HepG2 (cell line): ENCODE measurements around the gene GINS3. TPM values are rescaled to one million over a fixed set of nuclear protein-coding genes. Genes with fewer than 3 reads are reported as not detected.

Source experiments
- ATAC-seq: fragments of 200-7000 bp; cut with Tn5 transposase; 3 replicates; pipeline ENCODE4 v1.9.1; 2020; ENCODE audit warnings: mild to moderate bottlenecking, moderate library complexity
- BruUV-seq: library from RNA; stranded (reverse); fragments of 400-500 nt; replicated peaks from 2 replicates; lab custom pipeline; 2021; lab: Mats Ljungman, UMichigan
- CTCF ChIA-PET: fragments of 300-600 bp; formaldehyde crosslinking; extraction: SDS; loops from one replicate; lab custom pipeline; 2021; ENCODE audit warnings: low total read pairs, inconsistent platforms, low intra/inter-chr PET ratio; lab: Yijun Ruan, JAX
- POLR2A ChIA-PET: fragments of 350-600 bp; sonication (Branson Sonifier 250); formaldehyde crosslinking; loops from one replicate; lab custom pipeline; 2020; ENCODE audit warnings: antibody characterized with exemption, inconsistent platforms; lab: Yijun Ruan, JAX
- DNase-seq: peaks from one replicate; pipeline ENCODE4 v3.0.0-alpha.2; 2015; ENCODE audit warnings: low spot score
- FAIRE-seq: peaks from 3 replicates; lab custom pipeline; 2011; peaks lifted over from hg19 to GRCh38; lab: Jason Lieb, UNC
- H2AFZ ChIP-seq: one replicate; pipeline ENCODE4 v1.6.1; 2011; ENCODE audit warnings: low read length, inconsistent platforms
- H3K27ac ChIP-seq: fragments of 300-600 bp; 3 replicates; pipeline ENCODE4 v1.8.0; 2011; ENCODE audit warnings: mixed run types, mild to moderate bottlenecking, mixed read lengths, low read length, inconsistent platforms; ENCODE audit not compliant: insufficient read depth; ENCODE audit errors: extremely low read length
- H3K27me3 ChIP-seq, 2 experiments: fragments of 200-600 bp in 1 of 2; 2 replicates in 1 of 2; 3 replicates in 1 of 2; pipeline versions ENCODE4 v1.6.0 to v1.8.0; 2011; ENCODE audit warnings: low read length in 2 of 2, mild to moderate bottlenecking in 2 of 2, moderate library complexity in 2 of 2, inconsistent platforms in 1 of 2; ENCODE audit not compliant: insufficient read depth in 2 of 2, control insufficient read depth in 1 of 2
- H3K36me3 ChIP-seq, 2 experiments: fragments of 200-600 bp in 1 of 2; replicated peaks in 1 of 2; 2 replicates in 1 of 2; 3 replicates in 1 of 2; pipeline versions ENCODE4 v1.5.1 to v1.8.0; 2011; ENCODE audit warnings: low read length in 2 of 2, inconsistent platforms in 1 of 2; ENCODE audit not compliant: insufficient read depth in 2 of 2, control insufficient read depth in 1 of 2
- H3K4me1 ChIP-seq: 2 replicates; pipeline ENCODE4 v1.5.1; 2012; ENCODE audit warnings: low read length, inconsistent platforms; ENCODE audit not compliant: insufficient read depth
- H3K4me2 ChIP-seq: 2 replicates; pipeline ENCODE4 v1.6.0; 2011; ENCODE audit warnings: low read depth, low read length, inconsistent platforms
- H3K4me3 ChIP-seq, 3 experiments: fragments of 200-600 bp in 1 of 3; sonication (generic), shearing (Covaris generic) in 1 of 3; replicated peaks in 1 of 3; 2 replicates each; pipeline ENCODE4 v1.5.1; 2011 to 2016; ENCODE audit warnings: low read length in 3 of 3, inconsistent platforms in 2 of 3, low read depth in 2 of 3, mild to moderate bottlenecking in 2 of 3, control low read depth in 1 of 3, mixed read lengths in 1 of 3; ENCODE audit not compliant: insufficient read depth in 1 of 3
- H3K79me2 ChIP-seq: one replicate; pipeline ENCODE4 v1.6.1; 2011; ENCODE audit warnings: low read length, inconsistent platforms; ENCODE audit not compliant: insufficient read depth
- H3K9ac ChIP-seq: 2 replicates; pipeline ENCODE4 v1.6.0; 2011; ENCODE audit warnings: mild to moderate bottlenecking, low read depth, low read length, inconsistent platforms; ENCODE audit not compliant: insufficient read depth
- H3K9me3 ChIP-seq: 2 replicates; pipeline ENCODE4 v1.5.1; 2012; ENCODE audit warnings: mild to moderate bottlenecking, low read length
- H4K20me1 ChIP-seq: 2 replicates; pipeline ENCODE4 v1.6.0; 2011; ENCODE audit warnings: inconsistent platforms, mild to moderate bottlenecking, low read length, moderate library complexity; ENCODE audit not compliant: insufficient read depth
- MAFK ChIP-seq, 2 experiments: IDR thresholded peaks in 1 of 2; conservative IDR thresholded peaks in 1 of 2; 2 replicates each; pipeline ENCODE4 v1.6.1; 2011; ENCODE audit warnings: improper control_type of control experiment in 2 of 2, low read length in 2 of 2
- SMAD1 ChIP-seq: sonication (generic); formaldehyde crosslinking; IDR thresholded peaks from 2 replicates; pipeline ENCODE4 v1.4.0; 2020; ENCODE audit warnings: missing genetic modification reagents, low read depth, mild to moderate bottlenecking, borderline replicate concordance
- SOX13 ChIP-seq, 3 experiments: fragments of 450-650 bp in 1 of 3; sonication (generic) in 1 of 3; formaldehyde crosslinking in 1 of 3; IDR thresholded peaks in 2 of 3; conservative IDR thresholded peaks in 1 of 3; 2 replicates each; pipeline versions ENCODE4 v1.5.0 to v1.6.1; 2016 to 2020; ENCODE audit warnings: antibody characterized with exemption in 1 of 3, mild to moderate bottlenecking in 1 of 3, missing compliant biosample characterization in 1 of 3, missing genetic modification reagents in 1 of 3, moderate library complexity in 1 of 3
- TBP ChIP-seq: sonication (generic); formaldehyde crosslinking; IDR thresholded peaks from 2 replicates; pipeline ENCODE4 v1.5.0; 2020; ENCODE audit warnings: missing genetic modification reagents
- XRCC5 ChIP-seq: fragments of 200-400 bp; formaldehyde crosslinking; optimal IDR thresholded peaks from 2 replicates; pipeline ENCODE3; 2017; ENCODE audit warnings: mild to moderate bottlenecking, low read length
- YY1 ChIP-seq: IDR thresholded peaks from 2 replicates; pipeline ENCODE4 v1.6.1; 2011; ENCODE audit warnings: low read length, low read depth, moderate library complexity, mild to moderate bottlenecking; ENCODE audit not compliant: insufficient read depth, insufficient replicate concordance
- ZNF850 ChIP-seq: sonication (generic); formaldehyde crosslinking; conservative IDR thresholded peaks from 2 replicates; pipeline ENCODE4 v1.9.0; 2021; ENCODE audit warnings: mild to moderate bottlenecking, missing genetic modification reagents
- WGBS: methylation state at CpG from one replicate; pipeline ENCODE4 v1.1.6; 2017; ENCODE audit warnings: low lambda C conversion rate; 5-methylcytosine and 5-hydroxymethylcytosine counted together
- in situ Hi-C: cut with HindIII; loops from 2 replicates; pipeline ENCODE4 v1.10.0; 2017; ENCODE audit warnings: low pct_unique_long_range_greater_than_20kb; ENCODE audit not compliant: extremely low pct_ligation_motif_present
- intact Hi-C: fragments of 100-400 bp; cut with micrococcal nuclease; formaldehyde crosslinking; loops from one replicate; pipeline ENCODE4 v1.10.0; 2022; ENCODE audit not compliant: unreplicated experiment
- polyA plus RNA-seq, 8 experiments: library from polyadenylated mRNA; depleted of rRNA in 3 of 8; stranded (reverse) in 7 of 8; unstranded in 1 of 8; fragments of >200 nt; fragmentation: Illumina TruSeq in 4 of 8; extraction: Trizol in 4 of 8; gene quantifications; 2 replicates each; pipeline versions ENCODE4 v1.2.1 to v1.2.3, GENCODE V29; 2011 to 2016; ENCODE audit warnings: low read depth in 4 of 8, missing spikeins in 1 of 8, mixed read lengths in 1 of 8; ENCODE audit not compliant: insufficient read depth in 1 of 8
- total RNA-seq, 5 experiments: library from RNA; depleted of rRNA; stranded (reverse); fragments of >200 nt; fragmentation: Illumina TruSeq; extraction: Trizol; gene quantifications; 2 replicates each; pipeline ENCODE4 v1.2.3, GENCODE V29; 2016; ENCODE audit warnings: low read depth in 1 of 5
- TF ChIP-seq, protein P1 (sequence below): sonication (generic); formaldehyde crosslinking; IDR thresholded peaks from 2 replicates; pipeline ENCODE4 v1.5.0; 2020; ENCODE audit warnings: missing genetic modification reagents
- TF ChIP-seq, protein P2 (sequence below): sonication (generic); formaldehyde crosslinking; IDR thresholded peaks from 2 replicates; pipeline ENCODE4 v1.4.0; 2020; ENCODE audit warnings: mild to moderate bottlenecking, missing genetic modification reagents

GINS3 gene
- total and polyA plus RNA-seq, 2 of the 13 experiments (the other 11 are each of a cell fraction or from before 2014, with no cell fraction given) = 6.5 to 19.3 TPM

DNA sequence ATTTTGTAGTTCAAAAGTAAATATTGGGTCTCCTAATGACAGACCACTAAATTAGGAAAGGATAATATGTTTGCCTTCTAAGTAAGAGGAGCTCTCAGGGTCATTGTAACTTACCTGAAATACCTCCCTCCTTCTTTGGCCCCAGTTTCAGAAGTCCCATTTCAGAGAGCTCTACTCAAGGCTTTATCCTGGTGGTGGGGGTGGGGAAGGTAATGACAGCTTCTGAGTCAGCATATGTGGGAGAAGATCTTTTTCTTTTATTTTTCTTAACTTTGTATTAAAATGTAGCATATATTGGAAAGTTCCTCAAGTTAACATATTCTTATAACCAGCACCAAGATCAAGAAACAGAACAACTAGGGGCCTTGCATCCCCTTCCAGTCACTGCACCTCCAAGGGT lies 16.9 kb upstream of the GINS3 start (continued):
- TF ChIP-seq MAFK (conservative IDR thresholded peaks at IDR 0.05 in 1 of 2, IDR thresholded peaks at IDR 0.05 in 1 of 2; ENCODE audit: low read length in 2 of 2) (0 out of 4 replicates have a peak, but pooled peaks of 1 of the 2 experiments have one; percentile 4), ZNF850 (CRISPR knock-in tag) (no peak)
- TF ChIP-seq, all 625 proteins: peak for 1

DNA sequence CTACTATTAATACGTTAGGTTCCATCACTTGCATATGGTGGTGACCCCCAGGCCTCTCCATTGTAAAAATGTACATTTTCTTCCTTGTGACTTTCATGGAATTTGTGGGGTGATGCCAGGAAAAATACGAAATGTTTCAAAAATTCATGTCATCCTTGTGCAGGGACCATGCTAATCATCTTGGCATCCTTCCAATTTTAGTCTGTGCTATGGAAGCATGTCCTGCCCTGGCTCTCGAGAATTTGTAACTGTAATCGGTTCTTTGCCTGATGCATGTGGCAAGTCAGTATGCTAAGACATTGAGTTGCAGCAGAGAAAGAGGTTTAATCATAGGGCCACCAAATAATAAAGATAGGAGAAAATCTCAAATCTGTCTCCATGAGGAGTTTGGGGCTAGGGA lies 14.3 kb upstream of the GINS3 start:
- TF ChIP-seq SOX13 (IDR thresholded peaks at IDR 0.05) (no peak), SOX13 (CRISPR knock-in tag; conservative IDR thresholded peaks at IDR 0.05 in 1 of 2, IDR thresholded peaks at IDR 0.05 in 1 of 2) (no peak)
- Histone ChIP-seq H4K20me1 (no peaks in the 10 kb centered on the region), H3K79me2 (no peaks in the 10 kb centered on the region), H3K4me3 (no peak overlapping the region), H3K36me3 (no peaks in the 10 kb centered on the region), H3K27me3 (peaks cover 0 to 4% of the 10 kb centered on the region in 2 experiments; a peak in 2 of 5 replicates), H3K9me3 (no peaks in the 10 kb centered on the region), H3K4me2 (no peak overlapping the region), H3K9ac (no peak overlapping the region), H3K27ac (no peak overlapping the region), H3K4me1 (no peaks in the 10 kb centered on the region), H2AFZ (no peak overlapping the region)
- CTCF ChIA-PET = no interaction called here
- ATAC-seq (no peak), FAIRE-seq (no peak), DNase-seq (no peak)
- no TSS peak for BruUV-seq
- intact Hi-C loops (no loop called here), in situ Hi-C loops (no loop called here)
- WGBS = 5% methylated on average over 4 of the region's 4 CpGs
- POLR2A ChIA-PET = no interaction called here

DNA sequence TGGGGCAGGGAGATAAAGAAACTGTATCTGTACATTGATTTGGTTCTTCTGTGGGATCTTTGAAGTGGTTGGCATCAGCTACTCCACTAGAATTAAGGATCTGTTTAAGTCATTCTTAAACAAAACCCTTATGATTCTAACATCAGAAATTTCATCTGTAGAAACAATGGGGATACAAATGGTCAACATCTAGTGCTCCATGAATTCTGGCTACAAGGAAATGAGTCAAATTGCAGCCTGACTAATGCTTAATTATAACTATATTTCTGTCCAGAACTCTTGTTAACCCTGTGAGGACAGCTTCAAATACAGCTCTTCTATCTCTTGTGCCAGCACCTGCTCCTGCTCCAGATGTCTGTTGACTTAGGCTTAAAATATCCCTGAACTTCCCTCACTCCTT lies 13.9 kb upstream of the GINS3 start:
- ATAC-seq (no peak), DNase-seq (no peak), FAIRE-seq (no peak)
- H3K79me2 ChIP-seq = no peaks in the 10 kb centered on the region
- no peak overlapping the region for H3K27ac ChIP-seq
- no peaks in the 10 kb centered on the region for H4K20me1 ChIP-seq
- ChIA-PET CTCF (no interaction called here), POLR2A (no interaction called here)
- no peak overlapping the region for H2AFZ ChIP-seq
- no peak overlapping the region for H3K4me2 ChIP-seq
- peaks cover 0 to 4% of the 10 kb centered on the region in 2 experiments; a peak in 2 of 5 replicates for H3K27me3 ChIP-seq
- H3K9me3 ChIP-seq = no peaks in the 10 kb centered on the region
- in situ Hi-C loops (no loop called here), intact Hi-C loops (no loop called here)
- no TSS peak for BruUV-seq
- no peaks in the 10 kb centered on the region for H3K36me3 ChIP-seq
- no peaks in the 10 kb centered on the region for H3K4me1 ChIP-seq
- no peak overlapping the region for H3K9ac ChIP-seq
- TF ChIP-seq, protein P1, sequence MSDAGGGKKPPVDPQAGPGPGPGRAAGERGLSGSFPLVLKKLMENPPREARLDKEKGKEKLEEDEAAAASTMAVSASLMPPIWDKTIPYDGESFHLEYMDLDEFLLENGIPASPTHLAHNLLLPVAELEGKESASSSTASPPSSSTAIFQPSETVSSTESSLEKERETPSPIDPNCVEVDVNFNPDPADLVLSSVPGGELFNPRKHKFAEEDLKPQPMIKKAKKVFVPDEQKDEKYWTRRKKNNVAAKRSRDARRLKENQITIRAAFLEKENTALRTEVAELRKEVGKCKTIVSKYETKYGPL (CRISPR knock-in tag) = no peak
- TF ChIP-seq, protein P2, sequence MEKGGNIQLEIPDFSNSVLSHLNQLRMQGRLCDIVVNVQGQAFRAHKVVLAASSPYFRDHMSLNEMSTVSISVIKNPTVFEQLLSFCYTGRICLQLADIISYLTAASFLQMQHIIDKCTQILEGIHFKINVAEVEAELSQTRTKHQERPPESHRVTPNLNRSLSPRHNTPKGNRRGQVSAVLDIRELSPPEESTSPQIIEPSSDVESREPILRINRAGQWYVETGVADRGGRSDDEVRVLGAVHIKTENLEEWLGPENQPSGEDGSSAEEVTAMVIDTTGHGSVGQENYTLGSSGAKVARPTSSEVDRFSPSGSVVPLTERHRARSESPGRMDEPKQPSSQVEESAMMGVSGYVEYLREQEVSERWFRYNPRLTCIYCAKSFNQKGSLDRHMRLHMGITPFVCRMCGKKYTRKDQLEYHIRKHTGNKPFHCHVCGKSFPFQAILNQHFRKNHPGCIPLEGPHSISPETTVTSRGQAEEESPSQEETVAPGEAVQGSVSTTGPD (CRISPR knock-in tag) = no peak
- TF ChIP-seq YY1 (no peak), TBP (no peak), SMAD1 (CRISPR knock-in tag) (no peak), XRCC5 (no peak)
- no peak overlapping the region for H3K4me3 ChIP-seq
